Spinal cord (tissue), 10 donors: ENCODE measurements around the gene SH2D1B. TPM values are rescaled to one million over a fixed set of nuclear protein-coding genes. Genes with fewer than 3 reads are reported as not detected.

Experiments
- DNase-seq, 6 donors: peaks; one replicate each; pipeline versions ENCODE4 v3.0.0 to v3.0.0-alpha.2; 2013 to 2015; ENCODE audit warnings: low spot score in 6 of 6, low read depth in 4 of 6
- H3K27ac ChIP-seq: one replicate; pipeline ENCODE4 v1.5.1; 2013; ENCODE audit warnings: low read depth, low read length, control low read depth
- H3K27me3 ChIP-seq: one replicate; pipeline ENCODE4 v1.6.1; 2013; ENCODE audit warnings: low read length; ENCODE audit not compliant: control insufficient read depth, insufficient read depth
- H3K36me3 ChIP-seq: one replicate; pipeline ENCODE4 v1.6.1; 2013; ENCODE audit warnings: low read length; ENCODE audit not compliant: control insufficient read depth, insufficient read depth
- H3K4me1 ChIP-seq: one replicate; pipeline ENCODE4 v1.6.1; 2013; ENCODE audit warnings: low read length; ENCODE audit not compliant: control insufficient read depth, insufficient read depth
- H3K4me3 ChIP-seq: one replicate; pipeline ENCODE4 v1.5.1; 2013; ENCODE audit warnings: low read depth, low read length, control low read depth
- H3K9me3 ChIP-seq: one replicate; pipeline ENCODE4 v1.6.1; 2013; ENCODE audit warnings: low read length; ENCODE audit not compliant: control insufficient read depth, insufficient read depth
- WGBS: methylation state at CpG from one replicate; pipeline ENCODE4 v1.1.5; 2013; ENCODE audit warnings: missing lambda C conversion rate; ENCODE audit not compliant: insufficient coverage; 5-methylcytosine and 5-hydroxymethylcytosine counted together
- polyA plus RNA-seq, 2 donors: library from polyadenylated mRNA; unstranded; fragments of 120-200 nt; gene quantifications; one replicate each; pipeline ENCODE4 v1.2.1, GENCODE V29; 2013; ENCODE audit not compliant: insufficient read length in 2 of 2
- total RNA-seq, 2 donors: library from RNA; depleted of rRNA in 1 of 2; stranded (reverse); fragments of 120-200 nt in 1 of 2; fragments of >200 nt in 1 of 2; gene quantifications; one replicate each; pipeline versions ENCODE4 v1.2.3 to v1.2.4, GENCODE V29; 2013 to 2014
- donor health status: healthy.

The SH2D1B gene
- total and polyA plus RNA-seq, 4 donors: 0.10 to 0.17 TPM; not detected in 2

- Histone ChIP-seq H3K36me3 (peaks cover 8% of the 10 kb centered on the region), H3K27me3 (no peaks in the 10 kb centered on the region), H3K4me1 (peaks cover 17% of the 10 kb centered on the region), H3K27ac (no peak overlapping the region), H3K9me3 (no peaks in the 10 kb centered on the region), H3K4me3 (no peak overlapping the region)
- WGBS: 88% methylated on average over 5 of the region's 9 CpGs
- no peak for DNase-seq
These were observed 37.5 kb downstream of the SH2D1B start for GRCh38 chr1:162374406-162374805.

- H3K9me3 ChIP-seq: no peaks in the 10 kb centered on the region
- no peak overlapping the region for H3K27ac ChIP-seq
- H3K4me3 ChIP-seq: no peak overlapping the region
- H3K36me3 ChIP-seq: peaks cover 8% of the 10 kb centered on the region
- peaks cover 17% of the 10 kb centered on the region for H3K4me1 ChIP-seq
- 83% methylated on average over 7 of the region's 8 CpGs for WGBS
- DNase-seq: no peak
- H3K27me3 ChIP-seq: no peaks in the 10 kb centered on the region
These were observed 38.2 kb downstream of the SH2D1B start for GRCh38 chr1:162373541-162374260.

GRCh38 chr1:162373072-162373427 lies 38.9 kb downstream of the SH2D1B start:
- WGBS: no CpG with 5 or more reads among the region's 1 CpG
- no peak overlapping the region for H3K27ac ChIP-seq
- H3K27me3 ChIP-seq: no peaks in the 10 kb centered on the region
- H3K9me3 ChIP-seq: no peaks in the 10 kb centered on the region
- H3K4me3 ChIP-seq: no peak overlapping the region
- H3K4me1 ChIP-seq: peaks cover 17% of the 10 kb centered on the region
- no peak for DNase-seq
- H3K36me3 ChIP-seq: peaks cover 8% of the 10 kb centered on the region

GRCh38 chr1:162372159-162373071 lies 39.5 kb downstream of the SH2D1B start:
- H3K9me3 ChIP-seq: no peaks in the 10 kb centered on the region
- H3K4me1 ChIP-seq: peaks cover 17% of the 10 kb centered on the region
- no peak overlapping the region for H3K4me3 ChIP-seq
- DNase-seq: no peak
- H3K36me3 ChIP-seq: peaks cover 12% of the 10 kb centered on the region
- 78% methylated on average over 10 of the region's 13 CpGs for WGBS
- H3K27ac ChIP-seq: no peak overlapping the region
- H3K27me3 ChIP-seq: no peaks in the 10 kb centered on the region

DNA sequence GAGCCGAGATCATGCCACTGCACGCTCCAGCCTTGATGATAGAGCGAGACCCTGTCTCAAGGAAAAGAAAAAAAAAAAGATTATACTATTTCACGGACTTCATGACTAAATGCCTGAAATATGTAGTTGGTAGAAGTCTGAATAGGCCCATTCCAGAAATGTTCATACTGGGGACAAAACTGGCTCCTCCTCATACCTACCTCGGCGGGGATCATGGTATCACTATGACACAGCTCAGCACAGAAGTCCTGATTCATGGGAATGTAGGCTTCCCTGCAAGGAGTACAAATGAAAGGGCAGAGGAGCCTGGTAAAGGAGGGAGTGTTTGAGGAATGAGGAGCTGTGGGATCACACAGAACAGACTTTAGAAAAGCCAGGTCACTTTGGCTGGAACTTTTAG lies 40.3 kb downstream of the SH2D1B start:
- H3K27me3 ChIP-seq: no peaks in the 10 kb centered on the region
- no peak overlapping the region for H3K4me3 ChIP-seq
- WGBS: no CpG with 5 or more reads among the region's 6 CpGs
- H3K36me3 ChIP-seq: peaks cover 20% of the 10 kb centered on the region
- no peak for DNase-seq
- H3K4me1 ChIP-seq: peaks cover 17% of the 10 kb centered on the region
- H3K9me3 ChIP-seq: no peaks in the 10 kb centered on the region
- no peak overlapping the region for H3K27ac ChIP-seq

- WGBS: 80% methylated on average over 1 of the region's 3 CpGs
- no peak overlapping the region for H3K4me3 ChIP-seq
- DNase-seq: no peak
These were observed 41.2 kb downstream of the SH2D1B start for GRCh38 chr1:162370721-162371120.

DNA sequence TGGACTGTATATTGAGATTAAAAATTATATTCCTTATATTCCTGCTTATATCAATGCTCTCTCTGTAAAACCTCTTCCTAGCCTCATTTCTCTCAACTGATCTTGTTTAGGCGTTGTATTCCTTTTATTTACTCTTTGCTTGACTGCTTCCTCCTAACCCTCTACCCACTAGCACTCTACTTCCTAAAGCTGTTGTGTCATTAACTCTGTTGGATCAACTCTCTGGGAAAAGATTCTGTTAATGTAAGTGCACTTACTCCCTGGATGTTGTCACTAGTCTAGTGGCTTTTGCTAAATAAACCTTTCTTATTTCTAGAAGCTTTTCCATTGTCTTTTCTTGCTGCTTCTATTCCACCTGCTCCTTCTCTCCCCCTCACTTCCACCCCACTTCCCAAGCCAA lies 41.8 kb downstream of the SH2D1B start:
- DNase-seq: peak in 1 of 6 donors; percentile 52
- Histone ChIP-seq H3K4me3 (no peak overlapping the region), H3K36me3 (peaks cover 24% of the 10 kb centered on the region), H3K27ac (no peak overlapping the region), H3K9me3 (no peaks in the 10 kb centered on the region), H3K27me3 (no peaks in the 10 kb centered on the region), H3K4me1 (peaks cover 17% of the 10 kb centered on the region)
- WGBS: 100% methylated on average over 1 of the region's 1 CpG

More at GRCh38 chr1:162370721-162371120, 41.2 kb downstream of the SH2D1B start:
- Histone ChIP-seq H3K9me3 (no peaks in the 10 kb centered on the region), H3K4me1 (peaks cover 17% of the 10 kb centered on the region), H3K27ac (no peak overlapping the region), H3K36me3 (peaks cover 20% of the 10 kb centered on the region), H3K27me3 (no peaks in the 10 kb centered on the region)

DNA sequence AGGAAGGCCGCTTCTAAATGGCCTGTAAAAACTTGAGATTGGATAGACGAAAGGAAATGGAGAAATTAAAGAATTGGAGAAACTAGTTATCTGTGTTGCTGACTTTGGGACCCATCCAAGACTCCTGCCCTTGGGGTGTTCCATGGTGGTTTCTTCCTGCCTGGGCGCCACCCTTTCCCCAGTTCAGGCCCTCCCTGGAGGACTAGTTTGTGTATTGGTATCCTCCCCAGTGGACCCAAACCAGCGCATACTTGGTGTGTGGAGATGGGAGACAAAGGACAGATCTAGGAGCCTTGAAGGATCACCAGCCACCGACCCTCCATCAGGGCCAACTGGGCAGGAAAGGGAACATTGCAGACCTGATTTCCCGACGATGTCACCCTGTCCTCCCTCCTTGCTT lies 42.4 kb downstream of the SH2D1B start:
- Histone ChIP-seq H3K27me3 (no peaks in the 10 kb centered on the region), H3K4me1 (peaks cover 17% of the 10 kb centered on the region), H3K9me3 (no peaks in the 10 kb centered on the region), H3K27ac (no peak overlapping the region), H3K4me3 (no peak overlapping the region), H3K36me3 (peaks cover 25% of the 10 kb centered on the region)
- WGBS: 98% methylated on average over 5 of the region's 7 CpGs
- DNase-seq: no peak

DNA sequence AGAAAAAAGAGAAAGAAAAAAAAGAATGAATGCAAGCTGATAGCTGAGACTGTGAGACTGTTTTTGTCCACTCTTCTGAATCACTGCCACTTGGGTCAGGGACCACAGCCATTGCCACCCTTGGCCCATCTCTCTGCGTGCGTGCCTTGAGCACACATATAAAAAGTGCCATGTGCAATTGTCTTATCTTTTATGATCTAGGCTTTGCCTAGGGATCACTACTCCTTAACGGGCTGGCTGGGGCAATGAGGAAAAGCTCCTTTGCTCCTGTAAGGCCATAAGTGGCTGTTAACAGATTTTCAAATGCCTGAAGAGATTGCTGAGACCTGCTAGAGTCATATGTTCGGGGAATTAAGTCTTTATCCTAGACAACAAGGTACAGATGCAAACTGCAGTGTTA lies 43.5 kb downstream of the SH2D1B start:
- DNase-seq: no peak
- H3K9me3 ChIP-seq: no peaks in the 10 kb centered on the region
- no peak overlapping the region for H3K4me3 ChIP-seq
- no peaks in the 10 kb centered on the region for H3K27me3 ChIP-seq
- peaks cover 9% of the 10 kb centered on the region for H3K4me1 ChIP-seq
- WGBS: 77% methylated on average over 3 of the region's 4 CpGs
- peaks cover 22% of the 10 kb centered on the region for H3K36me3 ChIP-seq
- H3K27ac ChIP-seq: no peak overlapping the region
